ENCODE results near the gene NARS2.

- TF ChIP-seq SUZ12 (IDR thresholded peaks at IDR 0.05; ENCODE audit: extremely low read depth, insufficient read depth, insufficient read length) (no peak), YY1 (IDR thresholded peaks at IDR 0.05; ENCODE audit: insufficient read depth, insufficient read length) (no peak), ZNF274 (IDR thresholded peaks at IDR 0.05; ENCODE audit: low read depth, low read length) (no peak)
Observed at GRCh38 chr11:78428773-78429172, 145.9 kb downstream of the NARS2 start.

Measured in NT2/D1 (cell line).